Measurements from ENCODE around the gene NFATC2.
A peak's percentile ranks its signal among the peaks of the same experiment; 100 is the strongest.

The NFATC2 gene

DNA sequence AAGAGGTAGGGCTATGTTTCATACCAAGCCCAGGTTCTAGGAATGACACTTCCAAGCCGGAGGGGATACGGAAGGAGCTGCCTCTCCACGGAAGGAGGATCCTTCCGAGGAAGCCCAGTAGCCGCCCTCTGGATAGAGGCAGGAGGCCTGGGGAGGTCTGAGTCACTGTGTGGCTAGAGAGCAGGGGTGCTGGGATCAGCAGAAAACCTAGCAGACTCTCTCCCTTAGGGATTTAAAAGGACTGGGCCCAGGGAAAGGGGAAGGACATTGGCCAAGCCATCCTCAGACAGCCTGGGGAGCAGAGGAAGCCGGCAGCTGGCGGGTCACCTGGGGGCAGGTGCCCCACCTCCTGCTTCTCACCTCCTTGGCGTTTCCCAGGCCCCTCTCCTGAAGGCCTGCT, 36.6 kb upstream of the NFATC2 start:
- Histone ChIP-seq H3K23ac (ENCODE audit: low read length) (no peak overlapping the region), H3K4me3 (ENCODE audit: low read length) (no peak overlapping the region), H3K79me2 (ENCODE audit: control insufficient read depth, insufficient read depth, low read length) (no peaks in the 10 kb centered on the region), H2BK5ac (ENCODE audit: low read length) (no peak overlapping the region), H2BK15ac (replicated peaks; ENCODE audit: low read depth) (no peak overlapping the region), H4K5ac (ENCODE audit: low read length) (no peak overlapping the region), H3K36me3 (ENCODE audit: control insufficient read depth, insufficient read depth, low read length) (no peaks in the 10 kb centered on the region), H3K18ac (ENCODE audit: low read length) (no peak overlapping the region), H2BK120ac (ENCODE audit: low read depth, low read length) (no peak overlapping the region), H3K4me2 (ENCODE audit: low read length) (no peak overlapping the region), H2AK5ac (ENCODE audit: low read length) (no peak overlapping the region), H3K9ac (ENCODE audit: low read length) (no peak overlapping the region), H3K4ac (ENCODE audit: low read depth, low read length) (no peak overlapping the region), H3K27ac (ENCODE audit: low read depth, low read length) (no peak overlapping the region), H3K56ac (ENCODE audit: low read length) (peak overlapping the region; percentile 34), H3K4me1 (ENCODE audit: control insufficient read depth, low read depth, low read length) (no peaks in the 10 kb centered on the region), H3K27me3 (ENCODE audit: insufficient read depth, low read length, poor library complexity) (no peaks in the 10 kb centered on the region), H4K8ac (ENCODE audit: low read depth, low read length) (no peak overlapping the region), H3K79me1 (ENCODE audit: low read length) (no peaks in the 10 kb centered on the region)
- DNase-seq = no peak
- WGBS (ENCODE audit: extremely low coverage, insufficient coverage, low lambda C conversion rate) = no CpG with 5 or more reads among the region's 8 CpGs

DNA sequence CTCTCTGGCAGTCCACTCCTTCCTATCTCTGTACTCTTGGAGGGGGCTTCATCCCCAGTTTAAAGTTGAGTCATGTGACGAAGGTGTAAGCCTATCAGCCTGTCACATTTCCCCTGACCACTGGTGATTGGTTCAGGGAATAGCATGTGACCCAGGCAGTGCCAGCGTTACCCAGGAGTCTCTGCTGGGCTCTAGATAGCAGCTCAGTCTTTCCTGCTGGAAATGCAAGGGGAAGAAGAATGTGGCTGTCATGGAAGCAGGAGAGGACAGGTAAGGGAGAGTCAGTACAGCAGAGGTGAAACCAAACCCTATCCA, 35.6 kb upstream of the NFATC2 start:
- Histone ChIP-seq H3K4ac (ENCODE audit: low read depth, low read length) (no peak overlapping the region), H2BK120ac (ENCODE audit: low read depth, low read length) (no peak overlapping the region), H2BK15ac (replicated peaks; ENCODE audit: low read depth) (no peak overlapping the region), H3K27me3 (ENCODE audit: insufficient read depth, low read length, poor library complexity) (no peaks in the 10 kb centered on the region), H3K27ac (ENCODE audit: low read depth, low read length) (no peak overlapping the region), H3K79me2 (ENCODE audit: control insufficient read depth, insufficient read depth, low read length) (no peaks in the 10 kb centered on the region), H4K5ac (ENCODE audit: low read length) (no peak overlapping the region), H3K4me2 (ENCODE audit: low read length) (no peak overlapping the region), H3K18ac (ENCODE audit: low read length) (no peak overlapping the region), H4K8ac (ENCODE audit: low read depth, low read length) (no peak overlapping the region), H3K23ac (ENCODE audit: low read length) (no peak overlapping the region), H3K4me3 (ENCODE audit: low read length) (no peak overlapping the region), H3K4me1 (ENCODE audit: control insufficient read depth, low read depth, low read length) (no peaks in the 10 kb centered on the region), H3K36me3 (ENCODE audit: control insufficient read depth, insufficient read depth, low read length) (no peaks in the 10 kb centered on the region), H2BK5ac (ENCODE audit: low read length) (no peak overlapping the region), H3K79me1 (ENCODE audit: low read length) (no peaks in the 10 kb centered on the region), H3K56ac (ENCODE audit: low read length) (no peak overlapping the region), H3K9ac (ENCODE audit: low read length) (no peak overlapping the region), H2AK5ac (ENCODE audit: low read length) (no peak overlapping the region)
- no CpG with 5 or more reads among the region's 2 CpGs for WGBS (ENCODE audit: extremely low coverage, insufficient coverage, low lambda C conversion rate)
- no peak for DNase-seq

DNA sequence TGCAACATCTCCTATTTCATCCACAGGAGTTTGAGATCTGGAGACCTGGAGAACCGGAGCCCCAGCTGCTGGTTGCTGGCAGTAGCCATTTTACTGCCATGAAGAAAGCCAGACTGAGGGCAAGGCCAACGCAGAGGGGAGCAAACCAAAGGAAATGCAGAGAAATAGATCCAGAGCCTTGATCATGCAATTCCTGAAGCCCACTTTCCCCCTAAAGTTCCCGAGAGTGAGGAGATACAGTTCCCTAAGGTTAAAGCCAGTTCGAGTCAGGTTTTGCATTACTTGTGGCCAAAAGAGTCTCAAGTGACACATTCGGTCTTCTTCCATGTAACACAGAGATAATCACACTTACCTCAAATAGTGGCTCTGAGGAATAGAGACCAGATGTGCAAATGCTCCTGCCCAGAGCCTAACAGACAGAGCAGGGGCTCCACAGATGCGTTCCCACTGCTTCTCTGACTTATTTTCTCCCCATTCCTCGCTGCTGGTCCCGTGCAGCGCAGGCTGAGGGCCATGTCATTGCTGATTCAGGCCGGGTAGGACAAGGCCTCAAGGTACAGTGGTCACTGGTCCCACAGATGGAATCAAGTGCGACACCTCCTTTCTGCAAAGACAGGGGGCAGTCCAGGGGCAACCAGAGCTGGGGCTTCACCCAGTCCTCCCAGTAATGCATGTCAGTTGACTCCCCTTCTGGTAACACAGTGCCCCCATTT, 35.1 kb upstream of the NFATC2 start:
- Histone ChIP-seq H3K79me1 (ENCODE audit: low read length) (no peaks in the 10 kb centered on the region), H2AK5ac (ENCODE audit: low read length) (no peak overlapping the region), H3K27ac (ENCODE audit: low read depth, low read length) (no peak overlapping the region), H3K4me3 (ENCODE audit: low read length) (no peak overlapping the region), H2BK15ac (replicated peaks; ENCODE audit: low read depth) (no peak overlapping the region), H2BK120ac (ENCODE audit: low read depth, low read length) (no peak overlapping the region), H3K27me3 (ENCODE audit: insufficient read depth, low read length, poor library complexity) (no peaks in the 10 kb centered on the region), H3K56ac (ENCODE audit: low read length) (no peak overlapping the region), H3K9ac (ENCODE audit: low read length) (no peak overlapping the region), H3K23ac (ENCODE audit: low read length) (no peak overlapping the region), H3K4ac (ENCODE audit: low read depth, low read length) (no peak overlapping the region), H3K79me2 (ENCODE audit: control insufficient read depth, insufficient read depth, low read length) (no peaks in the 10 kb centered on the region), H4K8ac (ENCODE audit: low read depth, low read length) (no peak overlapping the region), H3K36me3 (ENCODE audit: control insufficient read depth, insufficient read depth, low read length) (no peaks in the 10 kb centered on the region), H3K4me2 (ENCODE audit: low read length) (no peak overlapping the region), H4K5ac (ENCODE audit: low read length) (no peak overlapping the region), H3K18ac (ENCODE audit: low read length) (no peak overlapping the region), H3K4me1 (ENCODE audit: control insufficient read depth, low read depth, low read length) (no peaks in the 10 kb centered on the region), H2BK5ac (ENCODE audit: low read length) (no peak overlapping the region)
- WGBS (ENCODE audit: extremely low coverage, insufficient coverage, low lambda C conversion rate) = no CpG with 5 or more reads among the region's 11 CpGs
- DNase-seq = no peak

DNA sequence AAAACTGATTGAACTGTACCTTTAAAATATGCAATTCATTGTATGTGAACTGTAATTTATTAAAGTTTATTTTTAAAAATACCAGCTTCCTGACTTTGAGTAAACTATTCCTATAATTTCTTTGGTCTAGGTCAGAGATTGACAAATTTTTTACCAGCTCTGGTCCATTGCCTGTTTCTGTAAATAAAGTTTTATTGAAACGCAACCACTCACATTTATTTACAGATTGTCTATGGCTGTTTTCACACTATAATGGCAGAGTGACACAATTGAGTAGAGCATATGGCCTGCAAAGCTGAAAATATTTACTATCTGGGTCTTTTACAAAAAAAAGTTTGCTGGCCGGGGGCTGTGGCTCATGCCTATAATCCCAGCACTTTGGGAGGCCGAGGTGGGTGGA, 33.0 kb upstream of the NFATC2 start:
- Histone ChIP-seq H3K4ac (ENCODE audit: low read depth, low read length) (no peak overlapping the region), H4K5ac (ENCODE audit: low read length) (no peak overlapping the region), H3K36me3 (ENCODE audit: control insufficient read depth, insufficient read depth, low read length) (no peaks in the 10 kb centered on the region), H3K4me2 (ENCODE audit: low read length) (no peak overlapping the region), H3K27me3 (ENCODE audit: insufficient read depth, low read length, poor library complexity) (no peaks in the 10 kb centered on the region), H2AK5ac (ENCODE audit: low read length) (no peak overlapping the region), H3K79me2 (ENCODE audit: control insufficient read depth, insufficient read depth, low read length) (no peaks in the 10 kb centered on the region), H4K8ac (ENCODE audit: low read depth, low read length) (no peak overlapping the region), H3K9ac (ENCODE audit: low read length) (no peak overlapping the region), H3K4me1 (ENCODE audit: control insufficient read depth, low read depth, low read length) (no peaks in the 10 kb centered on the region), H2BK120ac (ENCODE audit: low read depth, low read length) (no peak overlapping the region), H3K18ac (ENCODE audit: low read length) (no peak overlapping the region), H2BK15ac (replicated peaks; ENCODE audit: low read depth) (no peak overlapping the region), H3K23ac (ENCODE audit: low read length) (no peak overlapping the region), H3K27ac (ENCODE audit: low read depth, low read length) (no peak overlapping the region), H3K56ac (ENCODE audit: low read length) (no peak overlapping the region), H2BK5ac (ENCODE audit: low read length) (no peak overlapping the region), H3K79me1 (ENCODE audit: low read length) (no peaks in the 10 kb centered on the region), H3K4me3 (ENCODE audit: low read length) (no peak overlapping the region)
- DNase-seq = no peak
- WGBS (ENCODE audit: extremely low coverage, insufficient coverage, low lambda C conversion rate) = no CpG with 5 or more reads among the region's 3 CpGs

DNA sequence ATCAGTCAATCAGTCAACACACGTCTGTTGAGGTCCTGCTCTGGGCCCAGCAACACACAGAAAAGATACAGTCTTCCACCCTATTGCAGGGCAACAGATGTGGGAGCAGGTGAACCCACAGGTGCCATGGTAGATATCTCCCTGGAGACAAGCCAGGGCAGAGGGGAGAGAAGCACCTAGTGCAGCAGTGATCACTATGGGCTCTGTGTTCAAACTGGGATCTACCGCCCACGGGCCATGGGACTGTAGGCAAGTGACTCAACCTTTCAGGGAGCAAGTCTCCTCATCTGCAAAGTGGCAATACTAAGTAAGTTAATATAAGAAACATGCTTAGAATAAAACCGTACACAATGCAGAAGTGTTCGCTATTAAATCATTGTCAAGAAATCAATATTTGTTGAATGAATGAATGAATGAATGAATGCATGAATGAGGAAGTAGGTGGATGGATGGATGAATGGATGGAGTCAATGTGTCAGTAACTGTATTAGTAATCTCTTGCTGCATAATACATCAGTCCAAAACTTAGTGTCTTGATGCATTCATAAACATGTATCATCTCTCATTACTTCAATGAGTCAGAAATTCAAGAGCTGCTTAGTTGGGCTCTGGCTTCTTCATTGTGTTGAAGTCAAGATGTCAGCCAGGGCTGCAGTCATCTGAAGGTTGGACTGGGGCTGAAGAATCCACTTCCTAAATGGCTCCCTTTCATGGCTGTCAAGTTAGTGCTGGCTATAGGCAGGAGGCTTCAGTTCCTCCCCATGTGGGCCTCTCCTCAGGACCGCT, 31.9 kb upstream of the NFATC2 start:
- Histone ChIP-seq H3K18ac (ENCODE audit: low read length) (no peak overlapping the region), H4K8ac (ENCODE audit: low read depth, low read length) (no peak overlapping the region), H3K4me3 (ENCODE audit: low read length) (no peak overlapping the region), H3K9ac (ENCODE audit: low read length) (no peak overlapping the region), H3K4me1 (ENCODE audit: control insufficient read depth, low read depth, low read length) (no peaks in the 10 kb centered on the region), H3K4ac (ENCODE audit: low read depth, low read length) (no peak overlapping the region), H3K27ac (ENCODE audit: low read depth, low read length) (no peak overlapping the region), H3K56ac (ENCODE audit: low read length) (no peak overlapping the region), H3K4me2 (ENCODE audit: low read length) (no peak overlapping the region), H3K36me3 (ENCODE audit: control insufficient read depth, insufficient read depth, low read length) (no peaks in the 10 kb centered on the region), H3K23ac (ENCODE audit: low read length) (no peak overlapping the region), H2BK5ac (ENCODE audit: low read length) (no peak overlapping the region), H2AK5ac (ENCODE audit: low read length) (no peak overlapping the region), H2BK15ac (replicated peaks; ENCODE audit: low read depth) (no peak overlapping the region), H2BK120ac (ENCODE audit: low read depth, low read length) (no peak overlapping the region), H3K27me3 (ENCODE audit: insufficient read depth, low read length, poor library complexity) (no peaks in the 10 kb centered on the region), H3K79me2 (ENCODE audit: control insufficient read depth, insufficient read depth, low read length) (no peaks in the 10 kb centered on the region), H3K79me1 (ENCODE audit: low read length) (no peaks in the 10 kb centered on the region), H4K5ac (ENCODE audit: low read length) (no peak overlapping the region)
- no CpG with 5 or more reads among the region's 6 CpGs for WGBS (ENCODE audit: extremely low coverage, insufficient coverage, low lambda C conversion rate)
- DNase-seq = no peak
